HEK293T (cell line): ENCODE measurements around the gene KCND2.

Experiments used
- CTCF ChIA-PET: fragments of 350-600 bp; formaldehyde crosslinking; extraction: SDS; loops from one replicate; lab custom pipeline; 2021; ENCODE audit warnings: antibody characterized with exemption, inconsistent platforms; lab: Yijun Ruan, JAX
- POLR2A ChIA-PET: fragments of 350-600 bp; formaldehyde crosslinking; extraction: SDS; loops from one replicate; lab custom pipeline; 2020; ENCODE audit warnings: antibody characterized with exemption, inconsistent platforms; lab: Yijun Ruan, JAX
- DNase-seq: peaks from one replicate; pipeline ENCODE4 v3.0.0; 2012; ENCODE audit warnings: mixed read lengths; ENCODE audit errors: extremely low spot score
- ARNT ChIP-seq: fragments of 450-650 bp; IDR thresholded peaks from 2 replicates; pipeline ENCODE4 v1.6.1; 2017; ENCODE audit warnings: mild to moderate bottlenecking
- BHLHE40 ChIP-seq: fragments of 450-650 bp; IDR thresholded peaks from 2 replicates; pipeline ENCODE4 v1.6.1; 2016; ENCODE audit warnings: mild to moderate bottlenecking, moderate library complexity, borderline replicate concordance
- CTBP1 ChIP-seq: fragments of 450-650 bp; IDR thresholded peaks from 2 replicates; pipeline ENCODE4 v1.6.1; 2016; ENCODE audit warnings: borderline replicate concordance
- ELF4 ChIP-seq: fragments of 450-650 bp; IDR thresholded peaks from 2 replicates; pipeline ENCODE4 v1.6.1; 2017; ENCODE audit warnings: antibody characterized with exemption
- FOXA1 ChIP-seq: fragments of 450-650 bp; IDR thresholded peaks from 2 replicates; pipeline ENCODE4 v1.6.1; 2016; ENCODE audit warnings: mild to moderate bottlenecking
- FOXK2 ChIP-seq: fragments of 450-650 bp; IDR thresholded peaks from 2 replicates; pipeline ENCODE4 v1.6.1; 2016; ENCODE audit warnings: mild to moderate bottlenecking
- FOXM1 ChIP-seq: fragments of 450-650 bp; IDR thresholded peaks from 2 replicates; pipeline ENCODE4 v1.6.1; 2017; ENCODE audit warnings: mild to moderate bottlenecking, borderline replicate concordance
- HDGF ChIP-seq: fragments of 450-650 bp; IDR thresholded peaks from 2 replicates; pipeline ENCODE4 v1.6.1; 2017; ENCODE audit warnings: antibody characterized with exemption, borderline replicate concordance
- L3MBTL2 ChIP-seq: fragments of 450-650 bp; conservative IDR thresholded peaks from 2 replicates; pipeline ENCODE4 v1.6.1; 2016; ENCODE audit warnings: mild to moderate bottlenecking
- LEF1 ChIP-seq: fragments of 450-650 bp; IDR thresholded peaks from 2 replicates; pipeline ENCODE4 v1.6.1; 2017; ENCODE audit warnings: mild to moderate bottlenecking, borderline replicate concordance
- NFRKB ChIP-seq: fragments of 450-650 bp; IDR thresholded peaks from 2 replicates; pipeline ENCODE4 v1.6.1; 2016; ENCODE audit warnings: mild to moderate bottlenecking, moderate library complexity
- PKNOX1 ChIP-seq: fragments of 450-650 bp; IDR thresholded peaks from 2 replicates; pipeline ENCODE4 v1.6.1; 2016
- SP1 ChIP-seq: fragments of 450-650 bp; IDR thresholded peaks from 2 replicates; pipeline ENCODE4 v1.6.1; 2017
- SUZ12 ChIP-seq: fragments of 450-650 bp; IDR thresholded peaks from 2 replicates; pipeline ENCODE4 v1.6.1; 2016; ENCODE audit warnings: mild to moderate bottlenecking
- TARDBP ChIP-seq: fragments of 450-650 bp; IDR thresholded peaks from 2 replicates; pipeline ENCODE4 v1.6.1; 2016
- ZNF384 ChIP-seq: fragments of 450-650 bp; IDR thresholded peaks from 2 replicates; pipeline ENCODE4 v1.6.1; 2016

The KCND2 gene

GRCh38 chr7:120254845-120255244 is 18.1 kb upstream of the KCND2 start:
- DNase-seq, result no peak
- ChIA-PET POLR2A (no interaction called here), CTCF (no interaction called here)
- TF ChIP-seq ARNT (no peak), SP1 (no peak), ZNF384 (no peak), HDGF (no peak), FOXA1 (no peak), SUZ12 (no peak), BHLHE40 (no peak), PKNOX1 (no peak), FOXK2 (no peak), L3MBTL2 (no peak), FOXM1 (no peak), TARDBP (no peak), ELF4 (no peak), CTBP1 (no peak), LEF1 (no peak), NFRKB (no peak)

GRCh38 chr7:120256344-120257070 is 16.5 kb upstream of the KCND2 start:
- POLR2A ChIA-PET, result no interaction called here
- TF ChIP-seq SP1, result no peak
- CTCF ChIA-PET, result no interaction called here
- DNase-seq, result no peak

GRCh38 chr7:120259386-120259785 is 13.6 kb upstream of the KCND2 start:
- POLR2A ChIA-PET, result no interaction called here
- CTCF ChIA-PET, result no interaction called here
- TF ChIP-seq FOXK2 (no peak), LEF1 (no peak), SUZ12 (no peak), SP1 (no peak)
- DNase-seq, result no peak

- ChIA-PET POLR2A (no interaction called here), CTCF (no interaction called here)
- TF ChIP-seq FOXA1 (no peak), SUZ12 (no peak), FOXK2 (no peak), BHLHE40 (no peak), ZNF384 (no peak), L3MBTL2 (no peak), CTBP1 (no peak), SP1 (no peak), ELF4 (no peak), NFRKB (no peak), FOXM1 (no peak), LEF1 (no peak)
These were observed 12.9 kb upstream of the KCND2 start for GRCh38 chr7:120260111-120260510.

GRCh38 chr7:120272261-120272660 is 714 bp upstream of the KCND2 start:
- POLR2A ChIA-PET, result no interaction called here
- TF ChIP-seq SUZ12, result no peak
- no peak for TF ChIP-seq ARNT
- no peak for TF ChIP-seq HDGF
- TF ChIP-seq SP1, result no peak
- TF ChIP-seq TARDBP, result no peak
- no peak for TF ChIP-seq BHLHE40
- no peak for TF ChIP-seq L3MBTL2
- no peak for TF ChIP-seq LEF1
- CTCF ChIA-PET, result no interaction called here
- DNase-seq, result peak; percentile 55

More at GRCh38 chr7:120260111-120260510, 12.9 kb upstream of the KCND2 start:
- no peak for DNase-seq

GRCh38 chr7:120273476-120273975 is 551 bp downstream of the KCND2 start:
- peak; percentile 12 for DNase-seq
- ChIA-PET CTCF (interaction anchor here (0.6 to 0.7 kb wide), 2 partner anchors 93 to 338 kb away, joined by 4 read pairs; no protein-coding TSS in a partner anchor), POLR2A (no interaction called here)
- TF ChIP-seq SUZ12, result no peak
- no peak for TF ChIP-seq NFRKB
- TF ChIP-seq PKNOX1, result no peak
- TF ChIP-seq ELF4, result no peak
- TF ChIP-seq ARNT, result no peak
- TF ChIP-seq FOXK2, result no peak
- no peak for TF ChIP-seq ZNF384
- no peak for TF ChIP-seq TARDBP
- TF ChIP-seq FOXM1, result no peak
- TF ChIP-seq LEF1, result no peak
- TF ChIP-seq BHLHE40, result no peak
- TF ChIP-seq FOXA1, result no peak
- TF ChIP-seq CTBP1, result no peak
- no peak for TF ChIP-seq HDGF
- no peak for TF ChIP-seq L3MBTL2
- TF ChIP-seq SP1, result no peak

- DNase-seq, result no peak
- TF ChIP-seq FOXA1 (no peak), LEF1 (no peak), ARNT (no peak), PKNOX1 (no peak), SUZ12 (no peak), ZNF384 (no peak), BHLHE40 (no peak), L3MBTL2 (no peak), TARDBP (no peak), SP1 (no peak)
- CTCF ChIA-PET, result no interaction called here
- POLR2A ChIA-PET, result no interaction called here
These were observed 1.5 kb downstream of the KCND2 start for GRCh38 chr7:120274482-120274881.
